Measurements from ENCODE around the gene EIF2AK2. TPM values are rescaled to one million over a fixed set of nuclear protein-coding genes. Genes with fewer than 3 reads are reported as not detected.

Gene EIF2AK2
- total and polyA plus RNA-seq, 10 of the 15 experiments (the other 5 are each of a cell fraction or from before 2014, with no cell fraction given): 16.2 to 81.4 (median 63.3) TPM

DNA sequence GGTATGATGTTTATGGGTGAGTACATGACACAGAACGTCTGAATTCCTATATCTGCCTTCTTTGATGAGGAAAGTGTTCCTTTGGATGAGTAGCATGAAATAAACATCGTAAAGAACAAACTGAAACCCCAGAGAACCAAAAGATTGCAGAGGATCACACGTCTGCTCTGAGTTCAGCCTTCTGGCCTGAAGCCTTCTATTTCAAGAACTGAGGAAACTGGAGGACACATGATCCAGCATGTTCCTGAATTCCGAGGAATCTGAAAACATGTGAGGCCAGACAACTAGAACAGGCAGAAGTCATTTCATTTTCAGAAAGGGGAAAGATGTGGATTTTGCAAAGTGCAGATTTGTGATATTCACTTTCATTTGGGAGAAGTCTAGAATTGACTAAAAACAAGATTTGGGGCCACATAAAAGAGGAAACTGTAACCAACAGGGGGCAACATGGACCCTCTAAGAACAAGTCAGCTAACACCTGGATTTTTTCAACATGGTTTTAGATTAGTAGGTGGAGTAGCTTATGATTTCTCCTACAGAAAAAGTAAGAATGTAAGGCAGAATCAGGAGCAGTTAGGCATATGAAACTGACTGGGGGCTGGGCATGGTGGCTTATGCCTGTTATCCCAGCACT is 23.3 kb upstream of the EIF2AK2 start (continued):
- TF ChIP-seq, protein P1, sequence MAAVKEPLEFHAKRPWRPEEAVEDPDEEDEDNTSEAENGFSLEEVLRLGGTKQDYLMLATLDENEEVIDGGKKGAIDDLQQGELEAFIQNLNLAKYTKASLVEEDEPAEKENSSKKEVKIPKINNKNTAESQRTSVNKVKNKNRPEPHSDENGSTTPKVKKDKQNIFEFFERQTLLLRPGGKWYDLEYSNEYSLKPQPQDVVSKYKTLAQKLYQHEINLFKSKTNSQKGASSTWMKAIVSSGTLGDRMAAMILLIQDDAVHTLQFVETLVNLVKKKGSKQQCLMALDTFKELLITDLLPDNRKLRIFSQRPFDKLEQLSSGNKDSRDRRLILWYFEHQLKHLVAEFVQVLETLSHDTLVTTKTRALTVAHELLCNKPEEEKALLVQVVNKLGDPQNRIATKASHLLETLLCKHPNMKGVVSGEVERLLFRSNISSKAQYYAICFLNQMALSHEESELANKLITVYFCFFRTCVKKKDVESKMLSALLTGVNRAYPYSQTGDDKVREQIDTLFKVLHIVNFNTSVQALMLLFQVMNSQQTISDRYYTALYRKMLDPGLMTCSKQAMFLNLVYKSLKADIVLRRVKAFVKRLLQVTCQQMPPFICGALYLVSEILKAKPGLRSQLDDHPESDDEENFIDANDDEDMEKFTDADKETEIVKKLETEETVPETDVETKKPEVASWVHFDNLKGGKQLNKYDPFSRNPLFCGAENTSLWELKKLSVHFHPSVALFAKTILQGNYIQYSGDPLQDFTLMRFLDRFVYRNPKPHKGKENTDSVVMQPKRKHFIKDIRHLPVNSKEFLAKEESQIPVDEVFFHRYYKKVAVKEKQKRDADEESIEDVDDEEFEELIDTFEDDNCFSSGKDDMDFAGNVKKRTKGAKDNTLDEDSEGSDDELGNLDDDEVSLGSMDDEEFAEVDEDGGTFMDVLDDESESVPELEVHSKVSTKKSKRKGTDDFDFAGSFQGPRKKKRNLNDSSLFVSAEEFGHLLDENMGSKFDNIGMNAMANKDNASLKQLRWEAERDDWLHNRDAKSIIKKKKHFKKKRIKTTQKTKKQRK (IDR thresholded peaks at IDR 0.05; ENCODE audit: low read depth, low read length): no peak
- TF ChIP-seq RAD21 (IDR thresholded peaks at IDR 0.05; ENCODE audit: insufficient read depth, low read depth, low read length): peak; percentile 21; the same call in 1 of the 2 replicates

DNA sequence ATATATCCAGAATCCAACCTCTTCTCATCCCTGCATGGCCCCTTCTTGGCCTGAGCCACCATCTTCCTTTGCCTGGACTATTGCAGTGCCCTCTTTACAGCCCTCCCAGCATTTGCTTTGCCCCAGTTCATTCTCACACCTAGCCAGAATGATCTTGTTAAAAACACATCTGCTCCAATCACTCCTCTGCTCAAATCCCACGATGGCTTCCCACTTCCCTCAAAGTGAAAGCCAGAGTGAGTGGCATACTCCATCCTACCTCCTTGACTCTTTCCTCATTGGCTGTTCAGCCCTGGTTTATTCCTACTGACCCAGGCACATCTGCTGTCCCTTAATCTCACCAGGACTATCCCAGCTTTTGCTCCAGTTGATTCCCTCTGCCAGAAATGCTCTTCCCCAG is 17.0 kb upstream of the EIF2AK2 start:
- H3K4me3 ChIP-seq: no peak overlapping the region
- no peaks in the 10 kb centered on the region for H3K27me3 ChIP-seq (replicated peaks in 1 of 2; ENCODE audit: control insufficient read depth in 2 of 2, insufficient read depth in 2 of 2, low read length in 1 of 2)
- no peaks in the 10 kb centered on the region for H3K79me2 ChIP-seq (ENCODE audit: control insufficient read depth, insufficient read depth, low read length)
- no peak overlapping the region for H3K9ac ChIP-seq (ENCODE audit: control insufficient read depth, insufficient read depth, low read length)
- ChIA-PET CTCF (no interaction called here), SMC1A (ENCODE audit: uncharacterized antibody, unreplicated experiment) (no interaction called here), RAD21 (ENCODE audit: unreplicated experiment) (no interaction called here), POLR2A (no interaction called here)
- H3K27ac ChIP-seq (ENCODE audit: control insufficient read depth, insufficient read depth): no peak overlapping the region
- FAIRE-seq: no peak
- H4K20me1 ChIP-seq (ENCODE audit: control insufficient read depth, insufficient read depth): no peaks in the 10 kb centered on the region
- in situ Hi-C loops (cut with MboI): no loop called here
- ATAC-seq: no peak
- no peak overlapping the region for H3K4me2 ChIP-seq (ENCODE audit: control insufficient read depth, insufficient read depth)
- no peak for DNase-seq (ENCODE audit: low read depth, low spot score)
- intact Hi-C loops (cut with micrococcal nuclease; ENCODE audit: unreplicated experiment): no loop called here
- WGBS (ENCODE audit: insufficient coverage, insufficient replicate concordance, low lambda C conversion rate, missing lambda C conversion rate): 24% methylated on average over 1 of the region's 1 CpG
- H3K4me1 ChIP-seq (ENCODE audit: control insufficient read depth, insufficient read depth, low read length): no peaks in the 10 kb centered on the region
- H3K36me3 ChIP-seq (ENCODE audit: control insufficient read depth in 2 of 2, insufficient read depth in 2 of 2, low read length in 1 of 2): no peaks in the 10 kb centered on the region
- BruUV-seq (replicated peaks): no TSS peak
- TF ChIP-seq, protein P2, sequence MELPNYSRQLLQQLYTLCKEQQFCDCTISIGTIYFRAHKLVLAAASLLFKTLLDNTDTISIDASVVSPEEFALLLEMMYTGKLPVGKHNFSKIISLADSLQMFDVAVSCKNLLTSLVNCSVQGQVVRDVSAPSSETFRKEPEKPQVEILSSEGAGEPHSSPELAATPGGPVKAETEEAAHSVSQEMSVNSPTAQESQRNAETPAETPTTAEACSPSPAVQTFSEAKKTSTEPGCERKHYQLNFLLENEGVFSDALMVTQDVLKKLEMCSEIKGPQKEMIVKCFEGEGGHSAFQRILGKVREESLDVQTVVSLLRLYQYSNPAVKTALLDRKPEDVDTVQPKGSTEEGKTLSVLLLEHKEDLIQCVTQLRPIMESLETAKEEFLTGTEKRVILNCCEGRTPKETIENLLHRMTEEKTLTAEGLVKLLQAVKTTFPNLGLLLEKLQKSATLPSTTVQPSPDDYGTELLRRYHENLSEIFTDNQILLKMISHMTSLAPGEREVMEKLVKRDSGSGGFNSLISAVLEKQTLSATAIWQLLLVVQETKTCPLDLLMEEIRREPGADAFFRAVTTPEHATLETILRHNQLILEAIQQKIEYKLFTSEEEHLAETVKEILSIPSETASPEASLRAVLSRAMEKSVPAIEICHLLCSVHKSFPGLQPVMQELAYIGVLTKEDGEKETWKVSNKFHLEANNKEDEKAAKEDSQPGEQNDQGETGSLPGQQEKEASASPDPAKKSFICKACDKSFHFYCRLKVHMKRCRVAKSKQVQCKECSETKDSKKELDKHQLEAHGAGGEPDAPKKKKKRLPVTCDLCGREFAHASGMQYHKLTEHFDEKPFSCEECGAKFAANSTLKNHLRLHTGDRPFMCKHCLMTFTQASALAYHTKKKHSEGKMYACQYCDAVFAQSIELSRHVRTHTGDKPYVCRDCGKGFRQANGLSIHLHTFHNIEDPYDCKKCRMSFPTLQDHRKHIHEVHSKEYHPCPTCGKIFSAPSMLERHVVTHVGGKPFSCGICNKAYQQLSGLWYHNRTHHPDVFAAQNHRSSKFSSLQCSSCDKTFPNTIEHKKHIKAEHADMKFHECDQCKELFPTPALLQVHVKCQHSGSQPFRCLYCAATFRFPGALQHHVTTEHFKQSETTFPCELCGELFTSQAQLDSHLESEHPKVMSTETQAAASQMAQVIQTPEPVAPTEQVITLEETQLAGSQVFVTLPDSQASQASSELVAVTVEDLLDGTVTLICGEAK (IDR thresholded peaks at IDR 0.05; ENCODE audit: borderline replicate concordance): no peak
- TF ChIP-seq TBL1XR1 (IDR thresholded peaks at IDR 0.05; ENCODE audit: low read depth, low read length): no peak
- TF ChIP-seq BCL11A (IDR thresholded peaks at IDR 0.05; ENCODE audit: low read depth, low read length): no peak
- H2AFZ ChIP-seq (ENCODE audit: control insufficient read depth, low read depth, low read length): no peak overlapping the region
- H3K9me3 ChIP-seq (replicated peaks; ENCODE audit: control insufficient read depth, insufficient read depth, low read length): no peaks in the 10 kb centered on the region

All from GM12878 (cell line).